ENCODE measurements around the gene TBX2.

The TBX2 gene

DNA sequence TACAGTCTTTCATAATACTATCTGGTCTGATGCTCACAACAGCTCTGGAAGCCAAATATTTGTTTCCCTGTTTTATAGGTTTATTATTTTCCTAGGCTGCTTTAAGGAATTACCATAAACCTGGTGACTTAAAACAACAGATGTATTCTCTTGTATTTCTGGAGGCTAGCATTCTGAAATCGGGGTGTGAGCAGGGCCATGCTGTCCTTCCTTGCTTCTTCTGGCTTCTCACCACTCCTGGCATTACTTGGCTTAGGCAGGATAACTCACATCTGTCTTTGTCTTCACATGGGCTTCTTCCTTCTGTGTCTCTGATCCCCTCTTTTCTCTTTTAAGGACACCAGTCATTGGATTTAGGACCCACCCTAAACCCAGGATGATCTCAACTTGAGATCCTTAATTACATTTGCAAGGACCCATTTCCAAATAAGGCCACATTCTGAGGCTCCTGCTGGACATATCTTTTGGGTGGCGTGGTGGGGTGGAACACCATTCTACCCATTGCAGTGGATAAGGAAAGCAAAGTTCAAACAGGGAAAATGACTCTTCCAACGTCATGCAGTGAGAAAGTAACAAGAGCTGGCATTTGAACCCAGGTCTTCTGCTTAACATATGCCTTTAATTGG, 39.2 kb upstream of the TBX2 start:
- no peak for TF ChIP-seq CTCF (IDR thresholded peaks at IDR 0.05; ENCODE audit: insufficient read depth, low read depth, low read length, missing control alignments)
- no peak overlapping the region for H3K4me3 ChIP-seq (ENCODE audit: low read length)
- DNase-seq (ENCODE audit: low read depth) = no peak

- TF ChIP-seq CTCF (IDR thresholded peaks at IDR 0.05; ENCODE audit: insufficient read depth, low read depth, low read length, missing control alignments) = no peak
- peak; percentile 78 for DNase-seq (ENCODE audit: low read depth)
- H3K4me3 ChIP-seq (ENCODE audit: low read length) = no peak overlapping the region
Observed at GRCh38 chr17:61361084-61361483, 38.6 kb upstream of the TBX2 start.

GRCh38 chr17:61362396-61362795, 37.2 kb upstream of the TBX2 start:
- TF ChIP-seq CTCF (IDR thresholded peaks at IDR 0.05; ENCODE audit: insufficient read depth, low read depth, low read length, missing control alignments) = no peak
- no peak for DNase-seq (ENCODE audit: low read depth)
- no peak overlapping the region for H3K4me3 ChIP-seq (ENCODE audit: low read length)

DNA sequence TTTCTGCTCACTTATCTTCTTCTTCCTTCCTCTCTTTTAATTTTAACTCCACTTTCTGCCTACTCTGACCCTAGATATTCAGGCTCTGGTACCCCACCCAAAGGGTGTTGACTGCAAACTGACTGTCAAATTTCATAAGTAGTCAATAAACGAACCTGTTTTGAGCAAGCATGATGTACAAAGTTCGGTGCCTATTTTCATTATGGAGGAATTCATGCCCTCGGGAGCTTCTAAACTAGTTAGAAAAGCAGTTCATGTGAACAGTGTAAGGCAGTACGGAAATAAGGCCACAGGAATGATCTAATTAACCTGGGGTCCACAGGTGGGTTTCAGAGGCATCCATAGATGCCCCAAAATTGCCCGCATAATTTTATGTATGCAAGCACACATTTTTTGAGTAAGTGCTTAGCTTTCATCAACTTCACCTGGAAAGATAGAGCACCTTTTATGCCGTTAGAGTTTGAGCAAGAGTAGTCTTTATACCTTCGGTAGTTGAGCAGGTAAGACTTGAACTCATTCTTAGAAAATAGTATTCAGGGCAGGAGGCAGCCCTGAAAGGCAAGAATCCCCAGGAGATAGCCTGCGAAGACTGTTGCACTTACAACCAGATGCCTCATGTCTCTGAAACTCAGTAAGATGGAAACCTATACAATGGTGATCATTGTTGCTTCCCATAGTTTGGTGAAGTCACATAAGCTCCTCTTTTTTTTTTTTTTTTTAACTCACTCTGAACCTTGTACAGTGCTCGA, 36.6 kb upstream of the TBX2 start:
- DNase-seq (ENCODE audit: low read depth) = no peak
- no peak for TF ChIP-seq CTCF (IDR thresholded peaks at IDR 0.05; ENCODE audit: insufficient read depth, low read depth, low read length, missing control alignments)
- H3K4me3 ChIP-seq (ENCODE audit: low read length) = no peak overlapping the region

- no peak for DNase-seq (ENCODE audit: low read depth)
- no peak overlapping the region for H3K4me3 ChIP-seq (ENCODE audit: low read length)
- no peak for TF ChIP-seq CTCF (IDR thresholded peaks at IDR 0.05; ENCODE audit: insufficient read depth, low read depth, low read length, missing control alignments)
Observed at GRCh38 chr17:61363601-61364462, 35.8 kb upstream of the TBX2 start.

DNA sequence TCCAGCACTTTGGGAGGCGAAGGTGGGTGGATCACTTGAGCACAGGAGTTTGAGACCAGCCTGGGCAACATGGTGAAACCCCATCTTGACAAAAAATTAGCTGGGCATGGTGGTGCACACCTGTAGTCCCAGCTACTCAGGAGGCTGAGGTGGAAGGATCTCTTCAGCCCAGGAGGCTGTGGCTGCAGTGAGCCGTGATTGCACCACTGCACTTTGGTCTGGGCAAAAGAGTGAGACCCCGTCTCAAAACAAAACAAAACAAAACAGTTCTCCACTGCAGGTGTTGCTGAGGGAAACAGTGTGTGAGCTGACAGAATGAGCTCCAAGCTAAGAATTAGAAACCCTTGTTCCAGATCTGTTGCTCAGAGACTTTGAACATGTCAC, 35.2 kb upstream of the TBX2 start:
- TF ChIP-seq CTCF (IDR thresholded peaks at IDR 0.05; ENCODE audit: insufficient read depth, low read depth, low read length, missing control alignments) = no peak
- DNase-seq (ENCODE audit: low read depth) = no peak
- H3K4me3 ChIP-seq (ENCODE audit: low read length) = no peak overlapping the region

Data from epithelial cell of esophagus (primary cell).